Caco-2 (cell line): ENCODE data around the gene LILRA5. TPM values are rescaled to one million over a fixed set of nuclear protein-coding genes. Genes with fewer than 3 reads are reported as not detected.

Source experiments
- BruUV-seq: library from RNA; stranded (reverse); fragments of 400-500 nt; replicated peaks from 2 replicates; lab custom pipeline; 2021; lab: Mats Ljungman, UMichigan
- CTCF ChIA-PET: fragments of 300-600 bp; sonication (Branson Sonifier 250); formaldehyde crosslinking; loops from one replicate; lab custom pipeline; 2022; ENCODE audit warnings: antibody characterized with exemption; lab: Charles Lee
- POLR2A ChIA-PET: fragments of 300-600 bp; sonication (Branson Sonifier 250); formaldehyde crosslinking; loops from one replicate; lab custom pipeline; 2022; ENCODE audit warnings: antibody characterized with exemption; lab: Charles Lee
- DNase-seq, 2 experiments: peaks; one replicate each; pipeline versions ENCODE4 v3.0.0 to v3.0.0-alpha.2; 2020 to 2022
- H3K27me3 ChIP-seq: replicated peaks from 2 replicates; pipeline ENCODE4 v1.6.0; 2011; ENCODE audit warnings: low read length; ENCODE audit not compliant: control insufficient read depth, insufficient read depth
- H3K36me3 ChIP-seq: 2 replicates; pipeline ENCODE4 v1.5.1; 2011; ENCODE audit warnings: low read length; ENCODE audit not compliant: control insufficient read depth, insufficient read depth
- H3K4me1 ChIP-seq: fragments of 250-450 bp; sonication (Bioruptor Pico); 2 replicates; pipeline ENCODE4 v1.5.1; 2020; ENCODE audit warnings: mild to moderate bottlenecking
- H3K4me3 ChIP-seq: 2 replicates; pipeline ENCODE4 v1.5.1; 2011; ENCODE audit warnings: low read depth, mild to moderate bottlenecking, control low read depth, low read length
- H3K9me3 ChIP-seq: fragments of 250-450 bp; sonication (Bioruptor Pico); 2 replicates; pipeline ENCODE4 v1.5.1; 2020; ENCODE audit warnings: mild to moderate bottlenecking, moderate library complexity
- H3K27ac Mint-ChIP-seq: one replicate; pipeline ENCODE4 v1.8.0; 2022; ENCODE audit warnings: mixed read lengths; ENCODE audit not compliant: unreplicated experiment
- H3K27me3 Mint-ChIP-seq: one replicate; pipeline ENCODE4 v1.8.0; 2022; ENCODE audit warnings: mixed read lengths; ENCODE audit not compliant: insufficient read depth, unreplicated experiment
- H3K36me3 Mint-ChIP-seq: one replicate; pipeline ENCODE4 v1.8.0; 2022; ENCODE audit warnings: mild to moderate bottlenecking, mixed read lengths; ENCODE audit not compliant: insufficient read depth, unreplicated experiment
- H3K4me1 Mint-ChIP-seq: one replicate; pipeline ENCODE4 v1.8.0; 2022; ENCODE audit warnings: low read depth, mixed read lengths; ENCODE audit not compliant: unreplicated experiment
- H3K4me3 Mint-ChIP-seq: one replicate; pipeline ENCODE4 v1.8.0; 2022; ENCODE audit warnings: mild to moderate bottlenecking, moderate library complexity, mixed read lengths; ENCODE audit not compliant: unreplicated experiment
- H3K9me3 Mint-ChIP-seq: one replicate; pipeline ENCODE4 v1.8.0; 2022; ENCODE audit warnings: mixed read lengths; ENCODE audit not compliant: unreplicated experiment
- intact Hi-C: fragments of 100-400 bp; cut with micrococcal nuclease; formaldehyde crosslinking; loops from one replicate; pipeline ENCODE4 v1.10.0; 2022; ENCODE audit not compliant: unreplicated experiment
- total RNA-seq: library from RNA; stranded (reverse); gene quantifications from 2 replicates; pipeline ENCODE4 v1.2.3, GENCODE V29; 2022
- TF ChIP-seq, protein P1 (sequence below), 2 experiments: fragments of 200-600 bp in 1 of 2; IDR thresholded peaks; 1 replicate in 1 of 2; 2 replicates in 1 of 2; pipeline versions ENCODE4 v1.5.1 to v1.8.0; 2011 to 2022; ENCODE audit warnings: antibody characterized with exemption in 1 of 2, control low read depth in 1 of 2, inconsistent platforms in 1 of 2, low read depth in 1 of 2, low read length in 1 of 2, mild to moderate bottlenecking in 1 of 2, moderate library complexity in 1 of 2; ENCODE audit not compliant: insufficient read depth in 1 of 2, severe bottlenecking in 1 of 2, unreplicated experiment in 1 of 2

The LILRA5 gene
- total RNA-seq, 1 experiment from 2014 or later = not detected

DNA sequence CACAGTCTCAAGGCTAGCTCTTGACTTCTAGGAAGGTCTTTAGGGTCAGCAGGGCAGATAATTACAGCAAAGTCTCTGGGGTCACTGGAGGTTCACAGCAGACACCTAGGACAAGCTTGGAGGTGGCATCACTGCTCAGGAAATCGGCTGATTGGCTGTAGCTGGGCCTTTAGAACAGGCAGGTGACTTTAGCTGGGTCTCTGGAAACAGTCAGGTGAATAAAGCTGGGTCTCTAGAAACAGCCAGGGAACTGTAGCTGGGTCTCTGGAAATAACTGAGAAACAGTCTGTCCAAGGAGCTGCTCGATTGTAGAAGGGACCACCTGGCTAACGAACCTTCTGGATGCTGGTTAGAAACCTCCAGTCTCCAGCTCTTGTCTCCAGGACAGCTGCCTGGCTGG lies 41.8 kb upstream of the LILRA5 start:
- no peaks in the 10 kb centered on the region for H3K4me1 Mint-ChIP-seq
- H3K4me3 Mint-ChIP-seq = no peak overlapping the region
- ChIA-PET CTCF (interaction anchor here (0.5 kb wide), 1 partner anchor 14 kb away, joined by 3 read pairs; no protein-coding TSS in a partner anchor), POLR2A (no interaction called here)
- no peak for DNase-seq
- Histone ChIP-seq H3K27me3 (no peaks in the 10 kb centered on the region), H3K4me1 (no peaks in the 10 kb centered on the region), H3K9me3 (no peaks in the 10 kb centered on the region), H3K4me3 (no peak overlapping the region), H3K36me3 (no peaks in the 10 kb centered on the region)
- no TSS peak for BruUV-seq
- H3K27ac Mint-ChIP-seq = no peak overlapping the region
- H3K27me3 Mint-ChIP-seq = peaks cover 20% of the 10 kb centered on the region
- TF ChIP-seq, protein P1, sequence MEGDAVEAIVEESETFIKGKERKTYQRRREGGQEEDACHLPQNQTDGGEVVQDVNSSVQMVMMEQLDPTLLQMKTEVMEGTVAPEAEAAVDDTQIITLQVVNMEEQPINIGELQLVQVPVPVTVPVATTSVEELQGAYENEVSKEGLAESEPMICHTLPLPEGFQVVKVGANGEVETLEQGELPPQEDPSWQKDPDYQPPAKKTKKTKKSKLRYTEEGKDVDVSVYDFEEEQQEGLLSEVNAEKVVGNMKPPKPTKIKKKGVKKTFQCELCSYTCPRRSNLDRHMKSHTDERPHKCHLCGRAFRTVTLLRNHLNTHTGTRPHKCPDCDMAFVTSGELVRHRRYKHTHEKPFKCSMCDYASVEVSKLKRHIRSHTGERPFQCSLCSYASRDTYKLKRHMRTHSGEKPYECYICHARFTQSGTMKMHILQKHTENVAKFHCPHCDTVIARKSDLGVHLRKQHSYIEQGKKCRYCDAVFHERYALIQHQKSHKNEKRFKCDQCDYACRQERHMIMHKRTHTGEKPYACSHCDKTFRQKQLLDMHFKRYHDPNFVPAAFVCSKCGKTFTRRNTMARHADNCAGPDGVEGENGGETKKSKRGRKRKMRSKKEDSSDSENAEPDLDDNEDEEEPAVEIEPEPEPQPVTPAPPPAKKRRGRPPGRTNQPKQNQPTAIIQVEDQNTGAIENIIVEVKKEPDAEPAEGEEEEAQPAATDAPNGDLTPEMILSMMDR (IDR thresholded peaks at IDR 0.05; ENCODE audit: insufficient read depth in 1 of 2, low read depth in 1 of 2, low read length in 1 of 2, severe bottlenecking in 1 of 2, unreplicated experiment in 1 of 2) = no peak
- H3K36me3 Mint-ChIP-seq = no peaks in the 10 kb centered on the region
- H3K9me3 Mint-ChIP-seq = no peaks in the 10 kb centered on the region
- intact Hi-C loops = no loop called here

DNA sequence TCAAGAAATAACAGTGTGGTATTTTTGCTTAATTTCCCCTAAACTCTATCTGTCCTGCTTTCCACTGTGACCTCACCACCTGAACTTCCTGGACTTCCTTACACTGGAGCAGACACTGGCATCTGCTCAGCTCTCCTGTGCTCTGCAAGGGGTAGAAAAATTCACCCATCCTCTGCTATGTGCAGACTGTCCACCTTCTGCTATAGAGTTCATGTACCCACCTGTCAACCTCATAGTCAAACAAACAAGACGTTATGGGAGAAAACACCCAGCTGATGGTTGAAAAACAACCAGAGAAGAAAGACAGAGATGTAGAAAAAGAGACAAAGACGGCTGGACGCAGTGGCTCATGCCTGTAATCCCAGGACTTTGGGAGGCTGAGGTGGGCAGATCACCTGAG lies 39.6 kb upstream of the LILRA5 start:
- H3K36me3 Mint-ChIP-seq = no peaks in the 10 kb centered on the region
- no peak overlapping the region for H3K27ac Mint-ChIP-seq
- ChIA-PET CTCF (no interaction called here), POLR2A (no interaction called here)
- BruUV-seq = no TSS peak
- H3K4me1 Mint-ChIP-seq = no peaks in the 10 kb centered on the region
- DNase-seq = no peak
- peaks cover 12% of the 10 kb centered on the region for H3K9me3 Mint-ChIP-seq
- H3K36me3 ChIP-seq = no peaks in the 10 kb centered on the region
- H3K27me3 Mint-ChIP-seq = peaks cover 36% of the 10 kb centered on the region
- no peaks in the 10 kb centered on the region for H3K9me3 ChIP-seq
- H3K4me1 ChIP-seq = no peaks in the 10 kb centered on the region
- TF ChIP-seq, protein P1 (IDR thresholded peaks at IDR 0.05; ENCODE audit: insufficient read depth in 1 of 2, low read depth in 1 of 2, low read length in 1 of 2, severe bottlenecking in 1 of 2, unreplicated experiment in 1 of 2) = no peak
- H3K4me3 ChIP-seq = no peak overlapping the region
- H3K4me3 Mint-ChIP-seq = no peak overlapping the region
- intact Hi-C loops = no loop called here
- no peaks in the 10 kb centered on the region for H3K27me3 ChIP-seq

- no peaks in the 10 kb centered on the region for H3K4me1 Mint-ChIP-seq
- intact Hi-C loops = no loop called here
- no TSS peak for BruUV-seq
These were observed 39.1 kb upstream of the LILRA5 start for GRCh38 chr19:54352041-54352440.

More at GRCh38 chr19:54352041-54352440, 39.1 kb upstream of the LILRA5 start:
- H3K9me3 Mint-ChIP-seq = peaks cover 12% of the 10 kb centered on the region
- TF ChIP-seq, protein P1 (IDR thresholded peaks at IDR 0.05; ENCODE audit: insufficient read depth in 1 of 2, low read depth in 1 of 2, low read length in 1 of 2, severe bottlenecking in 1 of 2, unreplicated experiment in 1 of 2) = no peak
- no peak overlapping the region for H3K27ac Mint-ChIP-seq
- Histone ChIP-seq H3K4me3 (no peak overlapping the region), H3K36me3 (no peaks in the 10 kb centered on the region), H3K9me3 (no peaks in the 10 kb centered on the region), H3K4me1 (no peaks in the 10 kb centered on the region), H3K27me3 (no peaks in the 10 kb centered on the region)
- POLR2A ChIA-PET = no interaction called here
- CTCF ChIA-PET = no interaction called here
- no peak overlapping the region for H3K4me3 Mint-ChIP-seq
- no peaks in the 10 kb centered on the region for H3K36me3 Mint-ChIP-seq
- DNase-seq = no peak
- H3K27me3 Mint-ChIP-seq = peaks cover 39% of the 10 kb centered on the region
